C4-2B (cell line): ENCODE data around the gene RYK.

Experiments
- H3K27ac ChIP-seq: fragments of 450-650 bp; 2 replicates; pipeline ENCODE4 v1.5.1; 2017
- ZFX ChIP-seq: fragments of 450-650 bp; IDR thresholded peaks from 2 replicates; pipeline ENCODE4 v1.6.1; 2017
- TF ChIP-seq, protein P1 (sequence below): fragments of 450-650 bp; conservative IDR thresholded peaks from 2 replicates; pipeline ENCODE4 v1.5.1; 2017; ENCODE audit warnings: mild to moderate bottlenecking

RYK gene

DNA sequence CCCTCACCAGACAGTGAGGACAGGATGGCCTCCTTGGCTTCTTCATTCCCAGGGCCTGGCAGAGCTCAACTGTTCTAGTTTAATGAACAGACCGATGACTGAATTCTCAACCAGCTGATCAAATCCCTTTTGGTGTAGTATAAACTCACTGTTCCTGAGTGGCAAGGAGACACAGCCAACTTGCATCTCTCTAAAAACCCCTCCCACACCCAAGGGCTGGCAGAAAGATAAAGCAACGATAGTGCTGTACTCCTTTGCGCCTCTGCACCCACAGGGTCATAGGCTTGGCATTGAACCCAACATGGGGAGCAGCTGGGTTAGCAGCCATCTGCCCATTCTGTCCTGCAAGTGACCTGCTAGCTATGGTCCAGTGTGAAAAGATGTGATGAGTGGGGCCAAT is 103.2 kb downstream of the RYK start:
- TF ChIP-seq, protein P1, sequence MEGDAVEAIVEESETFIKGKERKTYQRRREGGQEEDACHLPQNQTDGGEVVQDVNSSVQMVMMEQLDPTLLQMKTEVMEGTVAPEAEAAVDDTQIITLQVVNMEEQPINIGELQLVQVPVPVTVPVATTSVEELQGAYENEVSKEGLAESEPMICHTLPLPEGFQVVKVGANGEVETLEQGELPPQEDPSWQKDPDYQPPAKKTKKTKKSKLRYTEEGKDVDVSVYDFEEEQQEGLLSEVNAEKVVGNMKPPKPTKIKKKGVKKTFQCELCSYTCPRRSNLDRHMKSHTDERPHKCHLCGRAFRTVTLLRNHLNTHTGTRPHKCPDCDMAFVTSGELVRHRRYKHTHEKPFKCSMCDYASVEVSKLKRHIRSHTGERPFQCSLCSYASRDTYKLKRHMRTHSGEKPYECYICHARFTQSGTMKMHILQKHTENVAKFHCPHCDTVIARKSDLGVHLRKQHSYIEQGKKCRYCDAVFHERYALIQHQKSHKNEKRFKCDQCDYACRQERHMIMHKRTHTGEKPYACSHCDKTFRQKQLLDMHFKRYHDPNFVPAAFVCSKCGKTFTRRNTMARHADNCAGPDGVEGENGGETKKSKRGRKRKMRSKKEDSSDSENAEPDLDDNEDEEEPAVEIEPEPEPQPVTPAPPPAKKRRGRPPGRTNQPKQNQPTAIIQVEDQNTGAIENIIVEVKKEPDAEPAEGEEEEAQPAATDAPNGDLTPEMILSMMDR: no peak
- TF ChIP-seq ZFX: no peak
- H3K27ac ChIP-seq: no peak overlapping the region

GRCh38 chr3:134146666-134147065 is 104.0 kb downstream of the RYK start:
- H3K27ac ChIP-seq: no peak overlapping the region
- TF ChIP-seq ZFX: no peak
- TF ChIP-seq, protein P1: no peak

- TF ChIP-seq ZFX: no peak
- TF ChIP-seq, protein P1: no peak
- H3K27ac ChIP-seq: no peak overlapping the region
Measured at GRCh38 chr3:134145183-134145582, 105.5 kb downstream of the RYK start.

- H3K27ac ChIP-seq: no peak overlapping the region
- TF ChIP-seq ZFX: no peak
- TF ChIP-seq, protein P1: no peak
Measured at GRCh38 chr3:134144694-134145093, 106.0 kb downstream of the RYK start.

GRCh38 chr3:134143828-134144401 is 106.7 kb downstream of the RYK start:
- TF ChIP-seq, protein P1: no peak
- no peak for TF ChIP-seq ZFX

GRCh38 chr3:134136604-134137003 is 114.1 kb downstream of the RYK start:
- no peak for TF ChIP-seq ZFX
- TF ChIP-seq, protein P1: no peak
- H3K27ac ChIP-seq: no peak overlapping the region

More at GRCh38 chr3:134143828-134144401, 106.7 kb downstream of the RYK start:
- no peak overlapping the region for H3K27ac ChIP-seq

- H3K27ac ChIP-seq: no peak overlapping the region
- TF ChIP-seq, protein P1: no peak
- TF ChIP-seq ZFX: no peak
Measured at GRCh38 chr3:134134698-134135415, 115.8 kb downstream of the RYK start.
